ENCODE measurements around the gene SFMBT1.

DNA sequence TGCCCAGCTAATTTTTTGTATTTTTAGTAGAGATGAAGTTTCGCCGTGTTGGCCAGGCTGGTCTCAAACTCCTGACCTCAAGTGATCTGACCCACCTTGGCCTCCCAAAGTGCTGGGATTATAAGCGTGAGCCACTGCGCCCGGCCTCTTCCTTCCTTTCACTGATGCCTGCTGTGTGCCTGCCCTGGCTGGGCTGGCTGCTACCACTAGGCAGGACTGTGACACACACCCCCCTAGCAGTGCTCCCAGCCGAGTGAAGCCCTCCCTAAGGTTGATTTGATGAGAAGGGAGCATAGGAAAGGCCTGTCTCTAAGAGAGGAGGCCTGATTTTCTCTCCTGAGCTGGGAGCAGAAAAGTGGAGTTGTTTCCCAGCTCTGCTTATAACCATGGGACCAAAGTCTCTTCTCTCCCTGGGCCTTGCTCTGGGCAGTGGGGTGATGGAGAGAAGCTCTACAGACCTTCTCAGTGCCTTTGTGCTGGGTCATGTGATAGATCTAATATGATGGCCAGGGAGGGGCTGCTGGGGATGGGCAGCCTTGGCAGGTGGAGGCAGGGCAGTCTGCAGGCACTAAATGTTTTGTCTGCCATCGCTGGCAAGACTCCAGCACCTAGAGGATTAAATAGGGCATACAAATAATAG lies 20.1 kb upstream of the SFMBT1 start:
- TF ChIP-seq, protein P1, sequence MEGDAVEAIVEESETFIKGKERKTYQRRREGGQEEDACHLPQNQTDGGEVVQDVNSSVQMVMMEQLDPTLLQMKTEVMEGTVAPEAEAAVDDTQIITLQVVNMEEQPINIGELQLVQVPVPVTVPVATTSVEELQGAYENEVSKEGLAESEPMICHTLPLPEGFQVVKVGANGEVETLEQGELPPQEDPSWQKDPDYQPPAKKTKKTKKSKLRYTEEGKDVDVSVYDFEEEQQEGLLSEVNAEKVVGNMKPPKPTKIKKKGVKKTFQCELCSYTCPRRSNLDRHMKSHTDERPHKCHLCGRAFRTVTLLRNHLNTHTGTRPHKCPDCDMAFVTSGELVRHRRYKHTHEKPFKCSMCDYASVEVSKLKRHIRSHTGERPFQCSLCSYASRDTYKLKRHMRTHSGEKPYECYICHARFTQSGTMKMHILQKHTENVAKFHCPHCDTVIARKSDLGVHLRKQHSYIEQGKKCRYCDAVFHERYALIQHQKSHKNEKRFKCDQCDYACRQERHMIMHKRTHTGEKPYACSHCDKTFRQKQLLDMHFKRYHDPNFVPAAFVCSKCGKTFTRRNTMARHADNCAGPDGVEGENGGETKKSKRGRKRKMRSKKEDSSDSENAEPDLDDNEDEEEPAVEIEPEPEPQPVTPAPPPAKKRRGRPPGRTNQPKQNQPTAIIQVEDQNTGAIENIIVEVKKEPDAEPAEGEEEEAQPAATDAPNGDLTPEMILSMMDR (IDR thresholded peaks at IDR 0.05) = no peak
- no peak for TF ChIP-seq POLR2A (IDR thresholded peaks at IDR 0.05)

Data from heart left ventricle (tissue), 13 donors.